ENCODE data around the gene LASP1.

Gene LASP1

GRCh38 chr17:38897671-38898290, 27.9 kb downstream of the LASP1 start:
- no peaks in the 10 kb centered on the region for H3F3A ChIP-seq (ENCODE audit: insufficient read depth, low read length)
- no peaks in the 10 kb centered on the region for H3K9me2 ChIP-seq (ENCODE audit: low read depth, low read length)
- peak overlapping the region; percentile 26 for H3K4me3 ChIP-seq (ENCODE audit: low read depth, low read length, poor library complexity, severe bottlenecking)
- H3K27ac ChIP-seq (ENCODE audit: low read depth, low read length, poor library complexity, severe bottlenecking), result peak overlapping the region; percentile 91
- no peaks in the 10 kb centered on the region for H3K79me2 ChIP-seq (ENCODE audit: insufficient read depth, low read length)
- H3K9me3 ChIP-seq (ENCODE audit: low read length), result no peaks in the 10 kb centered on the region
- TF ChIP-seq, protein P1, sequence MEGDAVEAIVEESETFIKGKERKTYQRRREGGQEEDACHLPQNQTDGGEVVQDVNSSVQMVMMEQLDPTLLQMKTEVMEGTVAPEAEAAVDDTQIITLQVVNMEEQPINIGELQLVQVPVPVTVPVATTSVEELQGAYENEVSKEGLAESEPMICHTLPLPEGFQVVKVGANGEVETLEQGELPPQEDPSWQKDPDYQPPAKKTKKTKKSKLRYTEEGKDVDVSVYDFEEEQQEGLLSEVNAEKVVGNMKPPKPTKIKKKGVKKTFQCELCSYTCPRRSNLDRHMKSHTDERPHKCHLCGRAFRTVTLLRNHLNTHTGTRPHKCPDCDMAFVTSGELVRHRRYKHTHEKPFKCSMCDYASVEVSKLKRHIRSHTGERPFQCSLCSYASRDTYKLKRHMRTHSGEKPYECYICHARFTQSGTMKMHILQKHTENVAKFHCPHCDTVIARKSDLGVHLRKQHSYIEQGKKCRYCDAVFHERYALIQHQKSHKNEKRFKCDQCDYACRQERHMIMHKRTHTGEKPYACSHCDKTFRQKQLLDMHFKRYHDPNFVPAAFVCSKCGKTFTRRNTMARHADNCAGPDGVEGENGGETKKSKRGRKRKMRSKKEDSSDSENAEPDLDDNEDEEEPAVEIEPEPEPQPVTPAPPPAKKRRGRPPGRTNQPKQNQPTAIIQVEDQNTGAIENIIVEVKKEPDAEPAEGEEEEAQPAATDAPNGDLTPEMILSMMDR (IDR thresholded peaks at IDR 0.05; ENCODE audit: low read length), result no peak
- TF ChIP-seq EZH2 (IDR thresholded peaks at IDR 0.05; ENCODE audit: borderline replicate concordance, low read length), result no peak
- H4K20me1 ChIP-seq (ENCODE audit: insufficient read depth, low read length), result no peaks in the 10 kb centered on the region
- H2AFZ ChIP-seq (ENCODE audit: low read length), result no peak overlapping the region
- H3K27me3 ChIP-seq (ENCODE audit: insufficient read depth, low read length), result no peaks in the 10 kb centered on the region
- peak overlapping the region; percentile 68 for H3K9ac ChIP-seq (ENCODE audit: low read length)
- peak overlapping the region; percentile 56 for H3K4me2 ChIP-seq (ENCODE audit: low read length)
- H3K36me3 ChIP-seq (ENCODE audit: insufficient read depth, low read length), result peaks cover 49% of the 10 kb centered on the region
- H3K4me1 ChIP-seq (ENCODE audit: insufficient read depth, low read length, severe bottlenecking), result peaks cover 34% of the 10 kb centered on the region

DNA sequence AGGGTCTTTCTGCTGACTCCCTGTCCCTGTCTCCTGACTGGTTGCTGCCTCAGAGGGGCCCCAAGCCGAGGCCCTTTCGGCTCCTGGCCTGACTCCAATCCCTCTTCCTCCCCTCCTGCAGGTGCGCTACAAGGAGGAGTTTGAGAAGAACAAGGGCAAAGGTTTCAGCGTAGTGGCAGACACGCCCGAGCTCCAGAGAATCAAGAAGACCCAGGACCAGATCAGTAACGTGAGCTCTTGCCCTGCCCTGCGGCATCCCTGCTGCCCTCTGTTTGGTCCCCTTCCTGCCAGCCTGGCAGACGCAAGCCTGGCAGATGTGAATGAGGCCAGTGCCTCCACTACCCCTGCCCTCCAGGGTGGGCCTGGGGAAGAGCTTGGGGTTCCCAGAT, 28.4 kb downstream of the LASP1 start:
- Histone ChIP-seq H4K20me1 (ENCODE audit: insufficient read depth, low read length) (no peaks in the 10 kb centered on the region), H3K27me3 (ENCODE audit: insufficient read depth, low read length) (no peaks in the 10 kb centered on the region), H3K9ac (ENCODE audit: low read length) (peak overlapping the region; percentile 68), H3K27ac (ENCODE audit: low read depth, low read length, poor library complexity, severe bottlenecking) (peak overlapping the region; percentile 91), H3K4me3 (ENCODE audit: low read depth, low read length, poor library complexity, severe bottlenecking) (peak overlapping the region; percentile 26), H2AFZ (ENCODE audit: low read length) (no peak overlapping the region), H3K4me1 (ENCODE audit: insufficient read depth, low read length, severe bottlenecking) (peaks cover 29% of the 10 kb centered on the region), H3K79me2 (ENCODE audit: insufficient read depth, low read length) (no peaks in the 10 kb centered on the region), H3K9me3 (ENCODE audit: low read length) (no peaks in the 10 kb centered on the region), H3K36me3 (ENCODE audit: insufficient read depth, low read length) (peaks cover 49% of the 10 kb centered on the region), H3K9me2 (ENCODE audit: low read depth, low read length) (no peaks in the 10 kb centered on the region), H3F3A (ENCODE audit: insufficient read depth, low read length) (no peaks in the 10 kb centered on the region), H3K4me2 (ENCODE audit: low read length) (peak overlapping the region; percentile 56)
- TF ChIP-seq, protein P1 (IDR thresholded peaks at IDR 0.05; ENCODE audit: low read length), result no peak
- TF ChIP-seq EZH2 (IDR thresholded peaks at IDR 0.05; ENCODE audit: borderline replicate concordance, low read length), result no peak

GRCh38 chr17:38898812-38899348, 29.0 kb downstream of the LASP1 start:
- Histone ChIP-seq H2AFZ (ENCODE audit: low read length) (no peak overlapping the region), H3K27ac (ENCODE audit: low read depth, low read length, poor library complexity, severe bottlenecking) (peak overlapping the region; percentile 91), H3K9ac (ENCODE audit: low read length) (peak overlapping the region; percentile 68), H4K20me1 (ENCODE audit: insufficient read depth, low read length) (no peaks in the 10 kb centered on the region), H3F3A (ENCODE audit: insufficient read depth, low read length) (no peaks in the 10 kb centered on the region), H3K9me2 (ENCODE audit: low read depth, low read length) (no peaks in the 10 kb centered on the region), H3K9me3 (ENCODE audit: low read length) (no peaks in the 10 kb centered on the region), H3K4me1 (ENCODE audit: insufficient read depth, low read length, severe bottlenecking) (peaks cover 26% of the 10 kb centered on the region), H3K36me3 (ENCODE audit: insufficient read depth, low read length) (peaks cover 53% of the 10 kb centered on the region), H3K79me2 (ENCODE audit: insufficient read depth, low read length) (no peaks in the 10 kb centered on the region), H3K4me2 (ENCODE audit: low read length) (peak overlapping the region; percentile 56), H3K4me3 (ENCODE audit: low read depth, low read length, poor library complexity, severe bottlenecking) (peak overlapping the region; percentile 26), H3K27me3 (ENCODE audit: insufficient read depth, low read length) (no peaks in the 10 kb centered on the region)
- TF ChIP-seq EZH2 (IDR thresholded peaks at IDR 0.05; ENCODE audit: borderline replicate concordance, low read length), result no peak
- TF ChIP-seq, protein P1 (IDR thresholded peaks at IDR 0.05; ENCODE audit: low read length), result no peak
